Inflammatory macrophage treated with lipopolysaccharide for 4 hours (primary cell): ENCODE results near the gene NBPF1.
"Not testable (repeated sequence)": the region's sequence is repeated elsewhere in the genome, so short reads cannot be mapped to it uniquely, and the experiment has no call there.

Experiments used
- DNase-seq: peaks from one replicate; pipeline ENCODE4 v3.0.0-alpha.2; 2020

Gene NBPF1

DNA sequence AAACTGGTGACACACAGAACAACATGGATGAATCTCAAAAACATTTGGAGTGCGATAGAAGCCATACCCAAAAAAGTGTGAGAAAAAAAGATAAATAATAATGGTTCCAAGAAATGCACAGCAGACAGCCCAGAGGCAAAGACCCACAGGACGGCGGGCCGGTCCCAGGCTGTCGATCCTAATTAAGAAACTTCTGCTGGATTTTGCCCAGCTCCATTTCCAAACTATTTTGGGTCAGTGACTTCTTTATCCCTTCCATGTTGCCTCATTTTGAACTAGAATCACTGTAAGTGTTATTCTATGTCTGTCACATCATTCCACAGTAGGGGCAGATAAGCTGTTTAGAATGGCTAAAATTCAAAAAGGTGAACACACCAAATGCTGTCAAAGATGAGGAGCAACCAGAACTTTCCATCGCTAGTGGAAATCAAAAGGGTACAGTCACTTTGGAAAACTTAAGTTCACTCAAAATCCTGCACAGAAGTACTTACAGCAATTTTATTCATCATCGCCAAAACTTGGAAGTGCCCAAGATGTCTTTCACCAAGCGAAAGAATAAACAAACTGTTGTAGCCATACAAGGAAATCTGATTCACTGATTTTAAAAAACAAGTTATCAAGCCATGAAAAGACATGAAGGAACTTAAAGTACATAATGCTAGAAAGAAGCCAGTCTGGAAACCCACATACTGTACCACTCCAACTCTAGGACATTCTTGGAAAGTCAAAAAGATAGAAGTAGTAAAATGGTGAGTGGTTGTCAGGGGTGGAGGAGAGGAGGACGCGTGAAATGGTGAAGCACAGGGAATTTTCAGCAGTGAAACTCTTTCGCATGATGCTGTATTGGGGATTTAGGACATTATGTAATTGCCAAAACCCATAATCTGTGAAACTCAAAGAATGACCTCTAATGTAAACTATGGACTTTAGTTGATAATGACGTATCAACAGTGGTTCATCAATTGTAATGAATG, 7.5 kb downstream of the NBPF1 start:
- DNase-seq = no peak

GRCh38 chr1:16605213-16605525, 8.2 kb downstream of the NBPF1 start:
- DNase-seq = no peak

DNA sequence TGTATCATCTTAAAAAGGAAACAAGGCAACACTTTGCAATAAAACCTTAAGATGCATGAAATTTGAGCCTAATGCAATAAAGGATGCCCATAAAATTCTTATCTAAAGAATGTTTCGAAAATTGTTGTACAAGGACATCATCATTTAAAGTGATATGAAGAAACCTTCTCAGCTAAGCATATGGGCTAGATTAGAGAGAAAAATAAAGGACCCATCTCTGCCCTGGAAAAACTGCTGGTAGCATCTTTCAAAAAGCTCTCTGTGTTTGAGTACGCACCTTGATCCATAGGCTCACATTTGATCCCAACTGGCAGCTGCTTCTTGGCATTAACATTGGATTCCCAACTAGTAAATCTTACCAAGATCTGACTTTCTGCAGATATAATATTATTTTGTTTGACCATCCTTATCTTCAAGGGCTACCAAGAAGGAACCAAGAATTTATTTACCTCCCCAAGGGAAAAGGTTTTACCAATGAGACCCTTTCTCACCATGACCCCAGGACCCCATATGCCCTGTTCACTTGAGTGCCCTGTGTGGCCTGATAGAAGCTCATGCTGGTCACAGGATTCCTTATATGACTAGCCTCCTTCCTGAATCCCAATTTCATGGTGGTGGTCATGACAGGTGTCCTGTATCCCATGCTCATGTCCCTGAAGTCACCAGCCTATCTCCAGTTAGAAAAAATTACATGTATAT, 8.7 kb downstream of the NBPF1 start:
- not testable (repeated sequence) for DNase-seq

GRCh38 chr1:16603623-16604022, 9.7 kb downstream of the NBPF1 start:
- not testable (repeated sequence) for DNase-seq

DNA sequence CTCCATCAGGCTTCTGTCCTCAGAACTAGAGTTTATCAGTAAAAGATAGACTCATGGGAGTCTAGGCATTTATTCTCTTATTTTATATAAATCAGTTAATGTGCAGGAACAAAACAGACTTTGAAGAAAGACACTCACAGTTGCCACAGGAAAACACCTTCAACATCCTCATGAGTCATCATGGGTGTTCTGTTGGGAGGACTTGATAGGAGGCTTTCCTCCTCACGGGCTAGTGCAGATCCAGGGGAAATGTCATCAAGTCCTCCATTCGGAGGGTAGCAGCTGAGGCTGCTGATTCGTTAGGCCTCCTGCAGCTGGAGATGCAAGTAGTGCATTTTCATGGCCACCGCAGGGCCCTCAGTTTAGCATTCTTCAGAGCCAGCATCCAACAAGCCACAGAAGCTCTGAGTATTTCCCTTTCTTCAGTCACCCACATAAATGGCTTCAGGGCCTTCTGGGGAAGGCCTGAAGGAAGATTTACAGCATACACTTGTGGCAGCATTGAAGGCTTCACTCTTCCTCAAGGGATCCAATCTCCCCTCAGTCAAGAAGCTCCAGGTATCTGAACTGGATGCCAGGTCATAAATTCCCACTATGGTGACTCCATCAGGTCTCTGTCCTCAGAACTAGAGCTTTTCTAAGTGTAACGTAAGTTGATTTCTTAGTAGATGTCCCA, 10.9 kb downstream of the NBPF1 start:
- not testable (repeated sequence) for DNase-seq

- DNase-seq = not testable (repeated sequence)
These were observed 12.2 kb downstream of the NBPF1 start for GRCh38 chr1:16600855-16601786.

DNA sequence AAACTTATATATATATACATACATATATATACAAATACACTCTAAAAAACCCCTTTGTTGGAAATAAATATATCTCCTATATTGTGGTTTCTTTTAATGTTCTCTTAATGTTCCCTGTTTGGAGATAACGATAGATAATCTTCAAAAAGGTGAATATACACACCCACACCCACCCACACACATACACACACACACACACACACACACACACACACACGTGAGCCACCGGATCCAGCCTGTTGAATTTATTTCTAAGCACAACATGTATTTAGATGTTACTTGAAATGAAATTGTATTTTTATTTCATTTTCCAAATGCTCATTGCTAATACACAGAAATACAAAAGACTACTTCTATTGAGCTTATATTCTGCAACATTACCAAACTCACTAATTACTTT, 14.0 kb downstream of the NBPF1 start:
- not testable (repeated sequence) for DNase-seq

GRCh38 chr1:16595216-16595615, 18.1 kb downstream of the NBPF1 start:
- DNase-seq = not testable (repeated sequence)

DNA sequence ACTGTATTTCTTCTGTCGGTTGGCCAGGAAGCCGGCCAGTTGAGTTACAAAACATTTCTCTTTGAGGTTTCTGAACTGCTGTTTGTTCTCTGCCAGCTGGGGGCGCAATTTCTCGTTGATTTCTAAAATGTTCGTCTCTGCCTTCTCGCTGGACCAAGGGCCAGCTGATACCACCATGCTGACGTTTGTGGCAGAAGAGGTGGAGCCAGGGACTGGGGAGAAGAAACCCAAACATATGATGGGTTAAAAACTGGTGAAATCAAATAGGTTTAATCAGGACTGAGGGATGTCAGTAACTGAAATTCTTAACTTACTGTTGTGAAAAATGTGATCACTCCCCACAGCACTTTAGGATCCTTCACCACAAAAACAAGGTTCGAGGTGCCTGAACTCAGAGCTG, 21.5 kb downstream of the NBPF1 start:
- DNase-seq = not testable (repeated sequence)

DNA sequence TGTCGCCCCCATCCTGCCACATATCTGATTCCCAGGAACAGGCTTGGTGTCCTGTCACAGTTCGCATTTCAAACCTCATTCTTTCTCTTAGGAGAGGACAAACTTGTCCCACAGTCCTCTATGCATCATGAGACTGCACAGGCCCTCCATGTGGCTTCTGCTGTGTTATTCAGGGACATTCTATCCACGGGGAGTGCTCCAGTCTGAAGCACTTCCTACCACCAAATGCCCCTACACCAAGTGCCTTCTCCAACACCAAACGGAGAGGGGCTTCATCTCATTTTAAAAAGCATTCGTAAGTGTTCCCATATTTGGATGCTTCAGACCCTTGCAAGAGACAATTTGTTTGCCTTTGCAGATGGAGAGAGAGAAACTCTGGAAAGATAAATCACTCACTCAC, 25.3 kb downstream of the NBPF1 start:
- not testable (repeated sequence) for DNase-seq

GRCh38 chr1:16587639-16588038, 25.7 kb downstream of the NBPF1 start:
- DNase-seq = not testable (repeated sequence)

DNA sequence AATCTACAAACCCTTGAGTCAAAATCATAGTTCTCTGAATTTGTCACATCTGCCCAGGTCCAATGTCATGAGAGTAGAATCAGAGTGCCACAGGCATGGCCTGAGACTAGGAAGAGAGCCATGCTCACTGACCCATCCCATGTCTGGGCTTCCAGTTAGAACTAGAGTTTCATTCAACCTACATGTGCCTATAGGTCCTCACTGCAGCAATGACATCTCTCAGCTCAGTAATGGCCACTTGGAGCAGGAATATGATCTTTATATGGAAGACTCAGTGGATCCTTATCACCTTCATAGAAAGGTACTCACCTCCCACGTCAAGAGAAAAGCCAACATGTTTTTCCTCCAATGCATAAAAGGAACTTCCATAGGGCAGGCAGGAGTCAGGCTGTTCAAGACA, 48.0 kb downstream of the NBPF1 start:
- not testable (repeated sequence) for DNase-seq

DNA sequence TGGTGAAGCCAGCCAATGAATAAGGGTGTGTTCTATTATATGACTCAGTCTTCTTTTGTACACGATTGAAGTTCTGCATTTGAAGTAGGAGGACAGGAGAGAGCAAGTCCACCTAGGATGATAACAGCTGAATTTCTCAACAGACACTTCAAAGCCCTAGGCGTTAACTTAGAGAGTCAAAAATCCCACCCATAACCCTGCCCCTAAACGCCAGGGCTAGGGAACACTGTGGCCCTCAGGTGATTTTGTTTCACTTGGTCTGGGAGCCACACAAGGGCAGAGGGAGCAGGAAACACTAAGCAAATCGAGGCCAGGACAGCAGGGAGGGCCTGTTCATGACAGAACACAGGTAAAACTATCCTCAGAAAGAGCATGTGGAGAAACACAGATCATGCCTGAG, 52.3 kb downstream of the NBPF1 start:
- not testable (repeated sequence) for DNase-seq

DNA sequence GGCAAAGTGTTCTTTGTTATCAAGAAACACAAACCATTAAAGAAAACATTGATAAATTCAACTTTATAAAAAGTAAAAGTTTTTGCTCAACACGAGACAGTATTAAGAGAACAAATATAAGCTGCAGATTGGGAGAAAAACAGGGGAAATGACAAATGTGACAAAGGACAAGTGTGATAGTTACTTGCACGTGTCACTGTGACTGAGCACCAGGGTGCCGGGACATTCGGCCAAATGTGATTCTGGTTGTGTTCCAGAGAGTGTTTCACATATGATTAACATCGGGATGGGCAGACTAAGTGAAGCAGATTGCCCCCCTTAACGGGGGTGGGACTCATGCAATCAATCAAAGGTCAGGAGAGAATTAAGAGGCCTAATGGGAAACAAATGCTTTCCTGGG, 52.9 kb downstream of the NBPF1 start:
- DNase-seq = not testable (repeated sequence)

DNA sequence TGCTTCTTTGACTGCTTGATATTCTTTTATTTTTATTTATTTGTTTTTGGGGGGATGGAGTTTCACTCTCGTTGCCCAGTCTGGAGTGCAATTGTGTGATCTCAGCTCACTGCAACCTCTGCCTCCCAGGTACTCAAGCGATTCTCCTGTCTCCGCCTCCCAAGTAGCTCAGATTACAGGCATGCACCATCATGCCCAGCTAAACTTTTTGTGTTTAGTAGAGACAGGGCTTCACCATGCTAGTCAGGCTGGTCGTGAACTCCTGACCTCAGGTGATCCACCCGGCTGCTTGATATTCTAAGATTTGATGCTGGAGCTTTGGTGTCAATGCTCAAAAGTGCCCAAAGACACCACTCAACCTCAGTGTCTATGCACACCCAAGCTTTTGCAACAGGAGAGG, 53.7 kb downstream of the NBPF1 start:
- not testable (repeated sequence) for DNase-seq

- not testable (repeated sequence) for DNase-seq
These were observed 56.3 kb downstream of the NBPF1 start for GRCh38 chr1:16557034-16557433.

- not testable (repeated sequence) for DNase-seq
These were observed 60.1 kb downstream of the NBPF1 start for GRCh38 chr1:16553244-16553643.

DNA sequence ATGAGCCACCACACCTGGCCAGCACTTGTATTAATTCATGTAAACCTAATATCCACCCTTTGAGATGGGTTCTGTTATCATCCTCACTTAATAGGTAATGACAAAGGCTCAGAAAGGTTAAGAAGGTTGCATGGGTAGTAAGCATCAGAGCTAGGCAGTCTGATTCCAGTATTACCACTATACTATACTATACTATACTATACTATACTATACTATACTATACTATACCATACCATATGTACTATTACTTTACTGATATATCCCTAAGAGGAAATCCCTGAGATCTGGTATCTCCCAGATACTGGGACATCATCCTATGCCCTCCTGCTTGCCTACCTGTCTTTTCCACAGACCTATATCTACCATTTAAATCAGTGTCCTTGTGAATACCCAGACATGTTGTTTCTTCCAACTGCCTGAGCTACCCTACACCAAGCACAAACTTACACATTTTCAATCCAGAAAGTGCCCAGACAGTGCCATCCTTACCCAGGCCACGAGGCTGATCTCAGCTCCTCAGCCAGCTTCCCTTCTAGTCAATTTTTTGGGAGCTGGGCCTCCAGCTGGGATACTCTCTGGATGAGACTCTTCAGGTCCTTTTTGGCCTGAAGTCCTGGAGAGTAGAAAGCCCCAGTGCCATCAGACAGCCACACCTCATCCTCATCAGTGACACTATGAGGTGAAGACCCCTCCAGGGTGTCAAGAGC, 63.0 kb downstream of the NBPF1 start:
- DNase-seq = not testable (repeated sequence)

DNA sequence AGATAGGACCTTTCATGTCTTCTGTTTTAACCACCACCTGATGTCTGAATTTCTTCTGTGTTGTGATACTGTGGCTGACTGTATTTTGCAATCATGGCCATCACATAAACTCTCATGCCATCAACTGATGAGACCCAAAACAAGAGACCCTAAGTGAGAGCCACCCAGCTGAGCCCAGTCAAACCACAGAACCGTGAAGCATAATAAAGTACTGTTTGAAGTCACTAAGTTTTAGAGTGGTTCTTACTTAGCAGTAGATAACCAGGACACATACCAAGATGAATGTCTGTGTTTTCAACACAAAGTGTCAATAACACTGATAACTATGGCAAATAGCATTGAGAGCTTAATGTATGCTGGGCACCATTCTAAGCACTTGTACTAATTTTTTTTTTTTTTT, 63.8 kb downstream of the NBPF1 start:
- not testable (repeated sequence) for DNase-seq

DNA sequence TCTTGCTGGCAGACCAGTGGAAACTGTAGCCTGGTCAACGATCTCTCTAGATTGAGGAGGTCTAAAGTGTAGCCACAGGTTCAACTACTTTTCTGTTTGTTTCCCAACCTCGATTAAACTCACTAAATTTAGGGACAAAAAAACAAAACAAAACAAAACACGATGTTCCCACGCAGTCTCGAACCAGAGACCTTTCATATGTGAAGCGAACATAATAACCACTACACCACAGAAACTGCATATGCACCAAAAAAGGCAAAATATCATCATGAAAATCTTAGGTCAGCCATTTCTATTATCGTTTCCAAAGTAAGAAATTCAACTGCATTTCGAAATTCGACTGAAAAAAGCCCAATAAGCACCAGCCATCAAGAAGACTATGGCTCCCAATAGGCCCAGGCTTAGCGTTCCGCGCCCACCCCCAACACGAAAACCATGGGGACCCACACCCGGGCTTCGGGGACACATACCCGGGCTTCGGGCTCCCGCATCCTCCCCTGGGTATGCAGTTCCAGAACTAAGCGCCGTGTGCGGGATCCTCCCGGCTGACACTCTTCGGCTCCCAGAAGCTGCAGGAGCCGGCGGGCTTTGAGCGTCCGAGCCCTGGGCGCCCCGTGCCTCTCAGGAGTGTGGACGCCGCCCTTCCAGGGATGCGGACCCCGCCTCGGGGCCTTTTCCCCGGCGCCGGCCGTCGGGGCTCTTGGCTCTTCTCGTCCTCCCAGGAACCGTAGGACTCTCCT, 65.7 kb downstream of the NBPF1 start:
- DNase-seq = not testable (repeated sequence)

DNA sequence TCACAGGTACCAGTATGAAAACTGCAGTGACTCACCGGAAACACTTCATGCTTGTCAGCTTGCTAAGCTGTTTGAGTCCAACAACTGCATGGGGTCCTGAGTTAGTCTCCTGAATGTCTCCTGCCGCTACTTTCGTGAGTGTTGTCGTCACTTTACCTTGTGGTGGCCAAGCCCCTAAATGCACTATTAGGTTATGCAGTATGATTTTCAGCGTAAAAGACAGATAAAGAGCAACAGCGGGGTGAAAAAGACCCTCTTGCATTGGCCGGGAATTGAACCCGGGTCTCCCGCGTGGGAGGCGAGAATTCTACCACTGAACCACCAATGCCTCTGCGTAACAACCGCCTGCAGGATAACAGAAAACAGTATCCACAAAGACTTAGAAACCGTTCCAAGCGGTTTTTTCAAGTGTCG, 67.7 kb downstream of the NBPF1 start:
- DNase-seq = not testable (repeated sequence)
